ENCODE measurements around the gene SPAG16.
"Not testable (repeated sequence)": the region's sequence is repeated elsewhere in the genome, so short reads cannot be mapped to it uniquely, and the experiment has no call there.

The SPAG16 gene

GRCh38 chr2:213848631-213849030 lies 564.4 kb downstream of the SPAG16 start:
- DNase-seq: no peak

GRCh38 chr2:213861638-213862037 lies 577.4 kb downstream of the SPAG16 start:
- no peak for DNase-seq

- DNase-seq: no peak
Measured at GRCh38 chr2:213862407-213863076, 578.3 kb downstream of the SPAG16 start.

- no peak for DNase-seq
Measured at GRCh38 chr2:213863541-213863940, 579.3 kb downstream of the SPAG16 start.

GRCh38 chr2:213868526-213868925 lies 584.3 kb downstream of the SPAG16 start:
- no peak for DNase-seq

GRCh38 chr2:213885485-213885884 lies 601.2 kb downstream of the SPAG16 start:
- no peak for DNase-seq

- no peak for DNase-seq
Measured at GRCh38 chr2:213914510-213914909, 630.2 kb downstream of the SPAG16 start.

- no peak for DNase-seq
Measured at GRCh38 chr2:213920014-213920413, 635.8 kb downstream of the SPAG16 start.

- no peak for DNase-seq
Measured at GRCh38 chr2:213923543-213923942, 639.3 kb downstream of the SPAG16 start.

GRCh38 chr2:213934560-213934959 lies 650.3 kb downstream of the SPAG16 start:
- no peak for DNase-seq

GRCh38 chr2:213958086-213958485 lies 673.8 kb downstream of the SPAG16 start:
- no peak for DNase-seq

- DNase-seq: no peak
Measured at GRCh38 chr2:213959589-213959988, 675.3 kb downstream of the SPAG16 start.

- DNase-seq: no peak
Measured at GRCh38 chr2:213971536-213971935, 687.3 kb downstream of the SPAG16 start.

- DNase-seq: no peak
Measured at GRCh38 chr2:213980883-213981282, 696.6 kb downstream of the SPAG16 start.

GRCh38 chr2:213989207-213989606 lies 704.9 kb downstream of the SPAG16 start:
- no peak for DNase-seq

GRCh38 chr2:213991453-213992108 lies 707.3 kb downstream of the SPAG16 start:
- no peak for DNase-seq

GRCh38 chr2:213995400-213996105 lies 711.3 kb downstream of the SPAG16 start:
- no peak for DNase-seq

GRCh38 chr2:213998976-213999375 lies 714.7 kb downstream of the SPAG16 start:
- DNase-seq: not testable (repeated sequence)

GRCh38 chr2:214004463-214004862 lies 720.2 kb downstream of the SPAG16 start:
- DNase-seq: no peak

- DNase-seq: no peak
Measured at GRCh38 chr2:214005337-214005736, 721.1 kb downstream of the SPAG16 start.

- DNase-seq: no peak
Measured at GRCh38 chr2:214006601-214007000, 722.3 kb downstream of the SPAG16 start.

- no peak for DNase-seq
Measured at GRCh38 chr2:214011676-214012075, 727.4 kb downstream of the SPAG16 start.

- DNase-seq: no peak
Measured at GRCh38 chr2:214014551-214015220, 730.4 kb downstream of the SPAG16 start.

Measured in stimulated activated CD4-positive, alpha-beta T cell treated with anti-CD3 and anti-CD28 coated beads, Interleukin-1b, Interleukin-23, amount 100 ng/mL, for 48 hours (primary cell).